Naive thymus-derived CD4-positive, alpha-beta T cell (primary cell): ENCODE measurements around the gene SNX25. TPM values are rescaled to one million over a fixed set of nuclear protein-coding genes. Genes with fewer than 3 reads are reported as not detected.
"Not testable (repeated sequence)": the region's sequence is repeated elsewhere in the genome, so short reads cannot be mapped to it uniquely, and the experiment has no call there.

Experiments
- ATAC-seq: fragments of 150-1000 bp; cut with Tn5 transposase; 2 replicates; pipeline ENCODE4 v1.10.0; 2021; ENCODE audit warnings: mild to moderate bottlenecking, moderate library complexity
- CTCF ChIA-PET: fragments of 350-600 bp; sonication (Branson Sonifier 250); formaldehyde crosslinking; loops from one replicate; lab custom pipeline; 2021; ENCODE audit warnings: antibody characterized with exemption; lab: Charles Lee
- POLR2A ChIA-PET: fragments of 350-600 bp; sonication (Branson Sonifier 250); formaldehyde crosslinking; loops from one replicate; lab custom pipeline; 2021; ENCODE audit warnings: antibody characterized with exemption, inconsistent platforms; lab: Charles Lee
- DNase-seq, 9 donors: peaks; one replicate each; pipeline versions ENCODE4 v3.0.0 to v3.0.0-alpha.2; 2020 to 2022; ENCODE audit warnings: mixed read lengths in 1 of 9
- H3K27ac ChIP-seq: one replicate; pipeline ENCODE4 v1.7.0; 2013; ENCODE audit warnings: mild to moderate bottlenecking, low read depth, low read length, moderate library complexity
- H3K27me3 ChIP-seq, 2 donors: one replicate each; pipeline ENCODE4 v1.7.0; 2013; ENCODE audit warnings: low read length in 2 of 2, mild to moderate bottlenecking in 2 of 2, moderate library complexity in 2 of 2; ENCODE audit not compliant: control insufficient read depth in 2 of 2, insufficient read depth in 2 of 2
- H3K36me3 ChIP-seq, 3 experiments: 1 replicate in 2 of 3; 2 replicates in 1 of 3; pipeline ENCODE4 v1.7.0; 2013; ENCODE audit warnings: low read length in 3 of 3, mild to moderate bottlenecking in 3 of 3, moderate library complexity in 1 of 3; ENCODE audit not compliant: insufficient read depth in 3 of 3, control insufficient read depth in 2 of 3
- H3K4me1 ChIP-seq, 2 donors: one replicate each; pipeline ENCODE4 v1.7.0; 2013; ENCODE audit warnings: low read length in 2 of 2, mild to moderate bottlenecking in 2 of 2, moderate library complexity in 1 of 2; ENCODE audit not compliant: control insufficient read depth in 2 of 2, insufficient read depth in 2 of 2
- H3K4me3 ChIP-seq: 2 replicates; pipeline ENCODE4 v1.7.0; 2013; ENCODE audit warnings: mild to moderate bottlenecking, low read length
- H3K9me3 ChIP-seq, 3 experiments: 1 replicate in 2 of 3; 2 replicates in 1 of 3; pipeline ENCODE4 v1.7.0; 2013; ENCODE audit warnings: low read length in 3 of 3; ENCODE audit not compliant: control insufficient read depth in 2 of 3
- H3K27ac Mint-ChIP-seq, 9 donors: one replicate each; pipeline ENCODE4 v1.8.0; 2020 to 2022; ENCODE audit warnings: mixed read lengths in 9 of 9, mild to moderate bottlenecking in 8 of 9, moderate library complexity in 5 of 9, inconsistent platforms in 2 of 9
- H3K27me3 Mint-ChIP-seq, 5 donors: one replicate each; pipeline ENCODE4 v1.8.0; 2021 to 2022; ENCODE audit warnings: mixed read lengths in 5 of 5, mild to moderate bottlenecking in 1 of 5
- H3K36me3 Mint-ChIP-seq, 5 donors: one replicate each; pipeline ENCODE4 v1.8.0; 2020 to 2022; ENCODE audit warnings: mixed read lengths in 5 of 5, mild to moderate bottlenecking in 3 of 5, inconsistent platforms in 1 of 5
- H3K4me1 Mint-ChIP-seq, 7 donors: one replicate each; pipeline ENCODE4 v1.8.0; 2020 to 2022; ENCODE audit warnings: mixed read lengths in 7 of 7, mild to moderate bottlenecking in 3 of 7, inconsistent platforms in 1 of 7
- H3K4me3 Mint-ChIP-seq, 10 donors: one replicate each; pipeline ENCODE4 v1.8.0; 2020 to 2022; ENCODE audit warnings: mild to moderate bottlenecking in 10 of 10, mixed read lengths in 10 of 10, moderate library complexity in 6 of 10, inconsistent platforms in 2 of 10
- H3K9me3 Mint-ChIP-seq, 11 donors: one replicate each; pipeline ENCODE4 v1.8.0; 2020 to 2022; ENCODE audit warnings: mixed read lengths in 11 of 11, mild to moderate bottlenecking in 4 of 11, inconsistent platforms in 1 of 11, moderate library complexity in 1 of 11
- intact Hi-C, 2 donors: fragments of 100-400 bp; cut with micrococcal nuclease; formaldehyde crosslinking; loops; one replicate each; pipeline ENCODE4 v1.15.1; 2023
- polyA plus RNA-seq, 2 donors: library from polyadenylated mRNA; unstranded; fragments of 300-500 nt; fragmentation: Illumina TruSeq; gene quantifications; one replicate each; pipeline ENCODE4 v1.2.3, GENCODE V29; 2021
- total RNA-seq, 6 experiments: library from RNA in 5 of 6; stranded (reverse) in 5 of 6; gene quantifications; 1 replicate in 5 of 6; 2 replicates in 1 of 6; pipeline ENCODE4 v1.2.3 and lab custom pipeline; 2021 to 2026

SNX25 gene
- total and polyA plus RNA-seq, 7 experiments from 2014 or later: 3.9 to 18.9 (median 9.8) TPM

DNA sequence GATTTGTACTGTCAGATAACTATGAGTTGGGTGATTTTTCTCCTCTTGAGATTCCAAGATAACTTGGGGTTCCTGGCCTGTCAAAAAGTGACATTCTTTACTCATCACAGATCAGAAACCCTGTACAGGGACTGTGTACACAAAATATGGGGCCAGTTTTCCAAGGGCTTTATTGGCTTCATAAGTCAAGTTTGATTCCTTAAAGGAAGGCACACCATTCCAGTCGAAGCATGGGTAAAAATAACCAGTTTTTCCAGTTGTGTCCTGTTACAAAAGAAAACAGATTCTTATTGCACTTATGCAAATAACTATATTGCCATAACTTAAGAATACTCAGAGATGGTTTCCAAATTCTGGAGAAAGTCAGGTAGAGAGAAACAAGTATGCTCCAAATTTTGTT is 116.3 kb downstream of the SNX25 start:
- H3K9me3 Mint-ChIP-seq, H3K4me3 ChIP-seq, POLR2A ChIA-PET, H3K4me1 Mint-ChIP-seq, H3K4me3 Mint-ChIP-seq, H3K4me1 ChIP-seq, H3K9me3 ChIP-seq, H3K27ac ChIP-seq, H3K27me3 ChIP-seq, CTCF ChIA-PET, intact Hi-C loops, H3K36me3 ChIP-seq, DNase-seq, ATAC-seq, H3K27ac Mint-ChIP-seq, H3K27me3 Mint-ChIP-seq: not testable (repeated sequence)
- peaks cover 4 to 45% (median 17%) of the 10 kb centered on the region in 5 donors for H3K36me3 Mint-ChIP-seq

GRCh38 chr4:185328586-185328985 is 119.2 kb downstream of the SNX25 start:
- Histone ChIP-seq H3K36me3 (no peaks in the 10 kb centered on the region), H3K9me3 (no peaks in the 10 kb centered on the region), H3K27me3 (no peaks in the 10 kb centered on the region), H3K27ac (no peak overlapping the region), H3K4me3 (no peak overlapping the region), H3K4me1 (no peaks in the 10 kb centered on the region)
- no peak overlapping the region for H3K27ac Mint-ChIP-seq
- ATAC-seq (no peak), DNase-seq (no peak)
- intact Hi-C loops: no loop called here
- H3K4me3 Mint-ChIP-seq: no peak overlapping the region
- H3K9me3 Mint-ChIP-seq: peaks cover 0 to 5% (median 0%) of the 10 kb centered on the region in 11 donors
- ChIA-PET CTCF (no interaction called here), POLR2A (no interaction called here)
- H3K36me3 Mint-ChIP-seq: peaks cover 4 to 45% (median 16%) of the 10 kb centered on the region in 5 donors
- H3K27me3 Mint-ChIP-seq: no peaks in the 10 kb centered on the region
- H3K4me1 Mint-ChIP-seq: peaks cover 0 to 5% (median 0%) of the 10 kb centered on the region in 7 donors

GRCh38 chr4:185329879-185330510 is 120.6 kb downstream of the SNX25 start:
- ATAC-seq, H3K36me3 ChIP-seq, H3K27ac ChIP-seq, POLR2A ChIA-PET, H3K9me3 ChIP-seq, H3K4me1 ChIP-seq, H3K4me1 Mint-ChIP-seq, H3K4me3 Mint-ChIP-seq, H3K27ac Mint-ChIP-seq, intact Hi-C loops, H3K9me3 Mint-ChIP-seq, DNase-seq, CTCF ChIA-PET, H3K4me3 ChIP-seq, H3K27me3 Mint-ChIP-seq, H3K27me3 ChIP-seq: not testable (repeated sequence)
- peaks cover 4 to 41% (median 16%) of the 10 kb centered on the region in 5 donors for H3K36me3 Mint-ChIP-seq

DNA sequence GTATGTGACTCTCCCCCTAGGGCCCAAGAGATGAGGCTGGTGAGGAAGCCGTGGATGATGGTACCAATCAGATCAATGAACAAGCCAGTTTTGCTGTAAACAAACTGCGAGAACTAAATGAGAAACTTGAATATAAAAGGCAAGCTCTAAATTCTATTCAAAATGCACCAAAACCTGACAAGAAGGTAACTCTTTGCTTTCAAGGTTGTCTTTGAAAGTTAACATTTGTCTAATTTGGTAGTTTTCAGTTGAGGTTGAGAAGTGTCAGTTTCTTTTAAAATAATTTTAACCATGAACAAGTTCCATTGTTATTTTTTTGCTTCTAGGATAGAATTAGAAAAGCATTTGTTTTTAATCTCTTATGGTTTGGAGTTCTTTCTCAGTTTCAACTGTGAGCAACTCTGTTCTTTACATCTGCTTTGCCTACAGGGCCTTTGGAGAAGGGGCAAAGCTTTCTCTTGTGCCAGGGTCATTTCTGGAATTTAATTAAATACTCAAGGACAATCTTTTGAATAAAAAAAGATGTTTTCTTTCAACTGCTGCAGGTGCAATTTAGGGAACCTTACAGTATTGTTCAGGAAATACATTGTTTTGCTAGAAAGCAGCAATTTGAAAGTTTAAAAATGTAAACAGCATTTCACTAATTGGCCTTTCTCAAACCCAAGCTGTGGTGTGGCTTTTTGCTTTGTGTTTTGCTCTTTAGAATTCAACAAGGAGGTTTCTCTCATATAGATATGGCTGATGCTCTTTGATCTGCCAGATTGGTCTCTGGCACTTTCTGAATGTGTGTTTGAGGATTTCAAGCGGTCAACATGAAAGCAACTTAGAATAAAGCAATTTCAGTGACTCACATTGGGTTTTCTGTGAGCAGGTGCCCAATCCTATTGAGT is 123.4 kb downstream of the SNX25 start:
- H3K9me3 Mint-ChIP-seq: peaks cover 0 to 5% (median 0%) of the 10 kb centered on the region in 11 donors
- Histone ChIP-seq H3K4me1 (no peaks in the 10 kb centered on the region), H3K27me3 (no peaks in the 10 kb centered on the region), H3K27ac (no peak overlapping the region), H3K9me3 (no peaks in the 10 kb centered on the region), H3K36me3 (no peaks in the 10 kb centered on the region), H3K4me3 (no peak overlapping the region)
- ChIA-PET POLR2A (no interaction called here), CTCF (no interaction called here)
- no peaks in the 10 kb centered on the region for H3K27me3 Mint-ChIP-seq
- peaks cover 0 to 5% (median 0%) of the 10 kb centered on the region in 7 donors for H3K4me1 Mint-ChIP-seq
- peaks cover 4 to 54% (median 34%) of the 10 kb centered on the region in 5 donors for H3K36me3 Mint-ChIP-seq
- no peak for DNase-seq
- no peak for ATAC-seq
- no peak overlapping the region for H3K27ac Mint-ChIP-seq
- no peak overlapping the region for H3K4me3 Mint-ChIP-seq
- intact Hi-C loops: no loop called here

DNA sequence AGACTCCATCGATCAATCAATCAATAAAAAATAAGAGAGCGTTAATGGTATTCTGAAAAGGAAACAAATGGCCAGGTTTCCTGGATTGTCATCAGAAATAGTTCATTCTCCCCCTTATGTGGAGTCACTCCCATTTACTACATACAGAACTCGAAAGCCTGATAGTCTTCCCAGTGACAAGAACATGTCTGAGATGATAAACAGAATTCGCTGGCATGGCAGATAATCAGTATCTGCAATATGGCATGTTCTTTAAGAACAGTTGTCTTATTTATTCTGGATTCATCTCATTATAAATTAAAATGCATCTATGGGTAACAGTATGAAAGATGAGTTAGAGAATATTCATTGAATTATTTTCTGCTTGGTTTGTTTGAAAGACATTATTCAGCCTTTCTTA is 124.9 kb downstream of the SNX25 start:
- Mint-ChIP-seq H3K4me3 (no peak overlapping the region), H3K36me3 (peaks cover 0 to 51% (median 38%) of the 10 kb centered on the region in 5 donors), H3K27me3 (no peaks in the 10 kb centered on the region), H3K27ac (no peak overlapping the region), H3K9me3 (peaks cover 0 to 4% (median 0%) of the 10 kb centered on the region in 11 donors), H3K4me1 (peaks cover 2 to 8% (median 3%) of the 10 kb centered on the region in 7 donors)
- ATAC-seq (no peak), DNase-seq (no peak)
- intact Hi-C loops: no loop called here
- Histone ChIP-seq H3K9me3 (no peaks in the 10 kb centered on the region), H3K4me3 (no peak overlapping the region), H3K36me3 (no peaks in the 10 kb centered on the region), H3K4me1 (no peaks in the 10 kb centered on the region), H3K27me3 (no peaks in the 10 kb centered on the region), H3K27ac (no peak overlapping the region)
- CTCF ChIA-PET: interaction anchor here (0.6 kb wide), 1 partner anchor 68 kb away, joined by 3 read pairs; no protein-coding TSS in a partner anchor
- POLR2A ChIA-PET: no interaction called here

- no peak for ATAC-seq
- intact Hi-C loops: no loop called here
- Histone ChIP-seq H3K9me3 (no peaks in the 10 kb centered on the region), H3K27me3 (no peaks in the 10 kb centered on the region), H3K36me3 (no peaks in the 10 kb centered on the region), H3K27ac (no peak overlapping the region), H3K4me1 (no peaks in the 10 kb centered on the region), H3K4me3 (no peak overlapping the region)
- peaks cover 0 to 2% (median 0%) of the 10 kb centered on the region in 11 donors for H3K9me3 Mint-ChIP-seq
- CTCF ChIA-PET: no interaction called here
- DNase-seq: no peak
- peaks cover 0 to 20% (median 14%) of the 10 kb centered on the region in 7 donors for H3K4me1 Mint-ChIP-seq
- H3K4me3 Mint-ChIP-seq: no peak overlapping the region
- no peak overlapping the region for H3K27ac Mint-ChIP-seq
- no peaks in the 10 kb centered on the region for H3K27me3 Mint-ChIP-seq
- POLR2A ChIA-PET: no interaction called here
- peaks cover 0 to 51% (median 35%) of the 10 kb centered on the region in 5 donors for H3K36me3 Mint-ChIP-seq
These were observed 126.2 kb downstream of the SNX25 start for GRCh38 chr4:185335579-185335978.
